ENCODE results near the gene TMEM132D. TPM values are rescaled to one million over a fixed set of nuclear protein-coding genes. Genes with fewer than 3 reads are reported as not detected.
"Not testable (repeated sequence)": the region's sequence is repeated elsewhere in the genome, so short reads cannot be mapped to it uniquely, and the experiment has no call there.

The TMEM132D gene
- total RNA-seq, 3 donors from 2014 or later = 0.09 to 0.24 (median 0.12) TPM

- no peak overlapping the region for H3K4me3 ChIP-seq
- no peaks in the 10 kb centered on the region for H3K9me3 ChIP-seq
- TF ChIP-seq CTCF (IDR thresholded peaks at IDR 0.05) = no peak
- intact Hi-C loops (cut with DNase I, micrococcal nuclease) = no loop called here
- H3K4me1 ChIP-seq (ENCODE audit: low read depth) = no peaks in the 10 kb centered on the region
- H3K36me3 ChIP-seq (ENCODE audit: low read depth) = no peaks in the 10 kb centered on the region
- ATAC-seq (no peak), DNase-seq (no peak)
These were observed 1.3 kb downstream of the TMEM132D start for GRCh38 chr12:129902371-129903091.

GRCh38 chr12:129901254-129901653 is 2.6 kb downstream of the TMEM132D start:
- H3K4me1 ChIP-seq (ENCODE audit: low read depth) = no peaks in the 10 kb centered on the region
- intact Hi-C loops (cut with DNase I, micrococcal nuclease) = no loop called here
- no peak for DNase-seq
- H3K36me3 ChIP-seq (ENCODE audit: low read depth) = no peaks in the 10 kb centered on the region
- no peak overlapping the region for H3K4me3 ChIP-seq
- no peak for TF ChIP-seq CTCF (IDR thresholded peaks at IDR 0.05)
- no peaks in the 10 kb centered on the region for H3K9me3 ChIP-seq
- ATAC-seq = no peak

GRCh38 chr12:129900306-129900705 is 3.5 kb downstream of the TMEM132D start:
- H3K4me1 ChIP-seq (ENCODE audit: low read depth) = no peaks in the 10 kb centered on the region
- no peak for TF ChIP-seq CTCF (IDR thresholded peaks at IDR 0.05)

GRCh38 chr12:129899045-129899444 is 4.8 kb downstream of the TMEM132D start:
- ATAC-seq; H3K36me3 ChIP-seq (ENCODE audit: low read depth); DNase-seq; H3K4me3 ChIP-seq; H3K4me1 ChIP-seq (ENCODE audit: low read depth); intact Hi-C loops (cut with DNase I, micrococcal nuclease); H3K9me3 ChIP-seq: not testable (repeated sequence)

More at GRCh38 chr12:129900306-129900705, 3.5 kb downstream of the TMEM132D start:
- intact Hi-C loops (cut with DNase I, micrococcal nuclease) = no loop called here
- Histone ChIP-seq H3K36me3 (ENCODE audit: low read depth) (no peaks in the 10 kb centered on the region), H3K4me3 (no peak overlapping the region), H3K9me3 (no peaks in the 10 kb centered on the region)
- ATAC-seq (no peak), DNase-seq (no peak)

GRCh38 chr12:129893691-129894090 is 10.1 kb downstream of the TMEM132D start:
- intact Hi-C loops (cut with DNase I, micrococcal nuclease) = no loop called here
- Histone ChIP-seq H3K4me3 (no peak overlapping the region), H3K36me3 (ENCODE audit: low read depth) (no peaks in the 10 kb centered on the region), H3K9me3 (no peaks in the 10 kb centered on the region), H3K4me1 (ENCODE audit: low read depth) (no peaks in the 10 kb centered on the region)
- no peak for TF ChIP-seq CTCF (IDR thresholded peaks at IDR 0.05)
- DNase-seq (no peak), ATAC-seq (no peak)

GRCh38 chr12:129887101-129887500 is 16.7 kb downstream of the TMEM132D start:
- no peaks in the 10 kb centered on the region for H3K4me1 ChIP-seq (ENCODE audit: low read depth)
- H3K9me3 ChIP-seq = no peaks in the 10 kb centered on the region
- H3K4me3 ChIP-seq = no peak overlapping the region
- ATAC-seq (no peak), DNase-seq (no peak)
- no peaks in the 10 kb centered on the region for H3K36me3 ChIP-seq (ENCODE audit: low read depth)
- TF ChIP-seq CTCF (IDR thresholded peaks at IDR 0.05) = no peak
- intact Hi-C loops (cut with DNase I, micrococcal nuclease) = no loop called here

Measured in mucosa of descending colon (tissue), 3 donors.